Choroid plexus epithelial cell (primary cell): ENCODE measurements around the gene PER2.
A peak's percentile ranks its signal among the peaks of the same experiment; 100 is the strongest.

ENCODE experiments used
- DNase-seq: peaks from one replicate; pipeline ENCODE4 v3.0.0-alpha.2; 2010; ENCODE audit warnings: low read depth
- H3K4me3 ChIP-seq: 2 replicates; pipeline ENCODE4 v1.5.1; 2011; ENCODE audit warnings: low read depth, mild to moderate bottlenecking, control low read depth, low read length, moderate library complexity
- CTCF ChIP-seq: conservative IDR thresholded peaks from 2 replicates; pipeline ENCODE4 v1.5.1; 2011; ENCODE audit warnings: low read depth, mild to moderate bottlenecking, control low read depth, inconsistent platforms, low read length, moderate library complexity

Gene PER2

GRCh38 chr2:238290715-238291549, 2.5 kb upstream of the PER2 start:
- no peak for TF ChIP-seq CTCF
- H3K4me3 ChIP-seq = no peak overlapping the region
- no peak for DNase-seq

- TF ChIP-seq CTCF = no peak
- H3K4me3 ChIP-seq = no peak overlapping the region
- no peak for DNase-seq
Measured at GRCh38 chr2:238290091-238290509, 1.7 kb upstream of the PER2 start.

- DNase-seq = no peak
- H3K4me3 ChIP-seq = peak overlapping the region; percentile 80
- TF ChIP-seq CTCF = no peak
Measured at GRCh38 chr2:238289574-238289973, 1.2 kb upstream of the PER2 start.

GRCh38 chr2:238288650-238289573, 502 bp upstream of the PER2 start:
- peak overlapping the region; percentile 80 for H3K4me3 ChIP-seq
- peak; percentile 99 for DNase-seq
- TF ChIP-seq CTCF = peak; percentile 25

- peak overlapping the region; percentile 80 for H3K4me3 ChIP-seq
- DNase-seq = no peak
- no peak for TF ChIP-seq CTCF
Measured at GRCh38 chr2:238286987-238287736, 1.2 kb downstream of the PER2 start.

- no peak for TF ChIP-seq CTCF
- H3K4me3 ChIP-seq = no peak overlapping the region
- peak; percentile 91 for DNase-seq
Measured at GRCh38 chr2:238286551-238286950, 1.9 kb downstream of the PER2 start.
